ENCODE measurements around the gene OCRL. TPM values are rescaled to one million over a fixed set of nuclear protein-coding genes. Genes with fewer than 3 reads are reported as not detected.
"Not testable (repeated sequence)": the region's sequence is repeated elsewhere in the genome, so short reads cannot be mapped to it uniquely, and the experiment has no call there.

Gene OCRL
- total RNA-seq, 5 donors from 2014 or later (not counting 1 experiment from before 2014, with no cell fraction given): 2.2 to 4.6 (median 3.0) TPM

DNA sequence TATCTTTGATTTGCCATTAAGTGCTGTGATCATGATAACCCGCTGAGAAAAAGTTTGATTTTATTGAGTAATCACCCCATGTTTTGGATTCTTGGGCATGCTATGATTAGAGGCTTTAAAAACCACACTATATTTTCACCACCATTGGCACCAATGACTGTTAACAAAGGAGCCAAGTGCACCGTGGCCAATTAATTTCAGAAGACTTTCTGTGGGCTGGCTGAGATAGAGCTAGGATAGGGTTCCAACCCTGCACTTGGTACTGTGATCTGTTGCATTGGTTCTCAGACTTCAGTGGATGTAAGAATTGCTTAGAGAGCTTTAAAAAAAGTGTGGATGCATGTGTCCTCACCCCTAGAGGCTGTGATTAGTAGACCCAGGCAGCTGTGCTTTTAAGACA lies 32.4 kb downstream of the OCRL start:
- POLR2A ChIA-PET: interaction anchor here in 1 of 2 donors (0.6 kb wide), 1 partner anchor 15 kb away, joined by 3 read pairs; no protein-coding TSS in a partner anchor
- H3K4me3 ChIP-seq (ENCODE audit: control insufficient read depth in 1 of 2, extremely low read depth in 1 of 2, low read length in 1 of 2): no peak overlapping the region
- Mint-ChIP-seq H3K27me3 (no peaks in the 10 kb centered on the region), H3K4me3 (no peak overlapping the region), H3K36me3 (peaks cover 37% of the 10 kb centered on the region), H3K9me3 (no peaks in the 10 kb centered on the region), H3K27ac (no peak overlapping the region), H3K4me1 (no peaks in the 10 kb centered on the region)
- H3K27me3 ChIP-seq (replicated peaks in 1 of 2; ENCODE audit: control insufficient read depth in 2 of 2, extremely low read depth in 1 of 2, insufficient read depth in 2 of 2, low read length in 1 of 2): no peaks in the 10 kb centered on the region
- DNase-seq (no peak), ATAC-seq (replicated peaks in 1 of 4) (no peak)
- no peaks in the 10 kb centered on the region for H3K9me3 ChIP-seq
- CTCF ChIA-PET: no interaction called here
- no CpG with 5 or more reads among the region's 2 CpGs for WGBS (ENCODE audit: insufficient coverage)
- no peak overlapping the region for H3K27ac ChIP-seq (ENCODE audit: low read length)
- H3K36me3 ChIP-seq (ENCODE audit: control insufficient read depth in 2 of 2, extremely low read depth in 1 of 2, insufficient read depth in 1 of 2, low read length in 1 of 2): peaks cover 0 to 5% of the 10 kb centered on the region in 2 donors
- H3K4me1 ChIP-seq (ENCODE audit: control insufficient read depth in 1 of 2, extremely low read depth in 1 of 2, insufficient read depth in 2 of 2, low read length in 2 of 2): no peaks in the 10 kb centered on the region

DNA sequence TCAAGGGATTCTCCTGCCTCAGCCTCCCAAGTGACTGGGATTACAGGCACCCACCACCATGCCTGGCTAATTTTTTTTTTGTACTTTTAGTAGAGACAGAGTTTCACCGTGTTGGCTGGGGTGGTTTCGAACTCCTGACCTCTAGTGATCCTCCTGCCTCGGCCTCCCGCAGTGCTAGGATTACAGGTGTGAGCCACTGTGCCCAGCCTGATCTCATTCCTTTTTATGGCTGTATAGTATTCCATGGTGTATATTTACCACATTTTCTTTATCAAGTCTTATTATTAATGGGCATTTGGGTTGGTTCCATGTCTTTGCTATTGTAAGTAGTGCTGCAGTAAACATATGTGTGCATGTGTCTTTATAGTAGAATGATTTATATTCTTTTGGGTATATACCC lies 33.6 kb downstream of the OCRL start:
- H3K36me3 Mint-ChIP-seq: peaks cover 31% of the 10 kb centered on the region
- H3K27me3 Mint-ChIP-seq; H3K27me3 ChIP-seq (replicated peaks in 1 of 2; ENCODE audit: control insufficient read depth in 2 of 2, extremely low read depth in 1 of 2, insufficient read depth in 2 of 2, low read length in 1 of 2); H3K27ac ChIP-seq (ENCODE audit: low read length); H3K27ac Mint-ChIP-seq; H3K9me3 ChIP-seq; POLR2A ChIA-PET; H3K36me3 ChIP-seq (ENCODE audit: control insufficient read depth in 2 of 2, extremely low read depth in 1 of 2, insufficient read depth in 1 of 2, low read length in 1 of 2); H3K4me1 Mint-ChIP-seq; H3K4me1 ChIP-seq (ENCODE audit: control insufficient read depth in 1 of 2, extremely low read depth in 1 of 2, insufficient read depth in 2 of 2, low read length in 2 of 2); H3K4me3 Mint-ChIP-seq; CTCF ChIA-PET; H3K4me3 ChIP-seq (ENCODE audit: control insufficient read depth in 1 of 2, extremely low read depth in 1 of 2, low read length in 1 of 2); H3K9me3 Mint-ChIP-seq; DNase-seq; ATAC-seq (replicated peaks in 1 of 4): not testable (repeated sequence)
- no CpG with 5 or more reads among the region's 4 CpGs for whole genome bisulfite sequencing (ENCODE audit: insufficient coverage)

DNA sequence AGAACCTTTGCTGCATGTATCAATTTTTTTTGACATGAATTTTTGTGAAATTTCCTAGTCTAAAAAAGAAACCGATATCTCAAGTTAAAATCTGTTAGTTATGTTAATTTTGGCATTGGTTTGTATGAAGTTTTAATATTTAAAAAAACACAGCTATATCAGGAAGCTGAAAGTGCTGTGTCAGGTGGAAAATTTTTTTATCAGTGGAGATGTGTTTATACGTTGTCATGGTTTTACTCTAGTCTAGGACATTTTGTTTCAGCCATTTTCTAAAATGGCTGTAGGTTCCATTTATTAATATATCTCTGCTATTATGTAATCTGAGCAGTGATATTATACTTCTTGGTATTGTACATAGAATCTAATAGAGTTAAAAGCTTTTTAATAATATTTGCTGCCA lies 34.2 kb downstream of the OCRL start:
- no peak overlapping the region for H3K27ac Mint-ChIP-seq
- H3K27ac ChIP-seq (ENCODE audit: low read length): no peak overlapping the region
- peaks cover 0 to 5% of the 10 kb centered on the region in 2 donors for H3K36me3 ChIP-seq (ENCODE audit: control insufficient read depth in 2 of 2, extremely low read depth in 1 of 2, insufficient read depth in 1 of 2, low read length in 1 of 2)
- WGBS (ENCODE audit: insufficient coverage): no CpG with 5 or more reads among the region's 2 CpGs
- no peak for DNase-seq
- POLR2A ChIA-PET: no interaction called here
- no peak overlapping the region for H3K4me3 ChIP-seq (ENCODE audit: control insufficient read depth in 1 of 2, extremely low read depth in 1 of 2, low read length in 1 of 2)
- peaks cover 29% of the 10 kb centered on the region for H3K36me3 Mint-ChIP-seq
- H3K27me3 ChIP-seq (replicated peaks in 1 of 2; ENCODE audit: control insufficient read depth in 2 of 2, extremely low read depth in 1 of 2, insufficient read depth in 2 of 2, low read length in 1 of 2): no peaks in the 10 kb centered on the region
- CTCF ChIA-PET: no interaction called here
- H3K4me3 Mint-ChIP-seq: no peak overlapping the region
- no peak for ATAC-seq (replicated peaks in 1 of 4)
- no peaks in the 10 kb centered on the region for H3K4me1 Mint-ChIP-seq
- peaks cover 0 to under 1% of the 10 kb centered on the region in 2 donors for H3K27me3 Mint-ChIP-seq
- H3K4me1 ChIP-seq (ENCODE audit: control insufficient read depth in 1 of 2, extremely low read depth in 1 of 2, insufficient read depth in 2 of 2, low read length in 2 of 2): no peaks in the 10 kb centered on the region
- H3K9me3 ChIP-seq: no peaks in the 10 kb centered on the region
- H3K9me3 Mint-ChIP-seq: no peaks in the 10 kb centered on the region

DNA sequence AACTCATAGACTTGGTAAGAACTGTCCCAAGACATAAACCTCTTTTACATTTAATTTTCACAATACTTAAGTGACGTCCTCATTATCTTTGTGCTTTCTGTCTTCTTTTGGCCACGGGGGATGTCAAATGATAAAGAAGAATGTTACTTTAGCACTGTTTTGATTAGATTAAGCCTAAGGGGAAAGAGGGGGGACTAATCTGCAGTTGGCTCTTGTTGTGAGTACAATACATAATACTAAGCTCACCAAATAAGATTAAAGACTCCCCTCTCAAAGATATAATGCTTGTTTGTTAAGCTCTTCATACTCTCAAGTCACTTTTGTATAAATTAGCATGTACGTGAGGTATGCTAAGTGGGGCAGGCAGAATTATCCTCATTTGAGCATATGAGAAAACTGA lies 36.5 kb downstream of the OCRL start:
- no peak for DNase-seq
- no peak overlapping the region for H3K4me3 Mint-ChIP-seq
- peaks cover 28% of the 10 kb centered on the region for H3K36me3 Mint-ChIP-seq
- ChIA-PET POLR2A (no interaction called here), CTCF (no interaction called here)
- no peaks in the 10 kb centered on the region for H3K4me1 Mint-ChIP-seq
- no peaks in the 10 kb centered on the region for H3K27me3 ChIP-seq (replicated peaks in 1 of 2; ENCODE audit: control insufficient read depth in 2 of 2, extremely low read depth in 1 of 2, insufficient read depth in 2 of 2, low read length in 1 of 2)
- no peak for ATAC-seq (replicated peaks in 1 of 4)
- H3K4me1 ChIP-seq (ENCODE audit: control insufficient read depth in 1 of 2, extremely low read depth in 1 of 2, insufficient read depth in 2 of 2, low read length in 2 of 2): no peaks in the 10 kb centered on the region
- H3K27ac ChIP-seq (ENCODE audit: low read length): no peak overlapping the region
- WGBS (ENCODE audit: insufficient coverage): no CpG with 5 or more reads among the region's 3 CpGs
- H3K36me3 ChIP-seq (ENCODE audit: control insufficient read depth in 2 of 2, extremely low read depth in 1 of 2, insufficient read depth in 1 of 2, low read length in 1 of 2): peaks cover 0 to 5% of the 10 kb centered on the region in 2 donors
- H3K27ac Mint-ChIP-seq: no peak overlapping the region
- H3K27me3 Mint-ChIP-seq: peaks cover 0 to 7% of the 10 kb centered on the region in 2 donors
- H3K9me3 Mint-ChIP-seq: no peaks in the 10 kb centered on the region
- no peaks in the 10 kb centered on the region for H3K9me3 ChIP-seq
- no peak overlapping the region for H3K4me3 ChIP-seq (ENCODE audit: control insufficient read depth in 1 of 2, extremely low read depth in 1 of 2, low read length in 1 of 2)

DNA sequence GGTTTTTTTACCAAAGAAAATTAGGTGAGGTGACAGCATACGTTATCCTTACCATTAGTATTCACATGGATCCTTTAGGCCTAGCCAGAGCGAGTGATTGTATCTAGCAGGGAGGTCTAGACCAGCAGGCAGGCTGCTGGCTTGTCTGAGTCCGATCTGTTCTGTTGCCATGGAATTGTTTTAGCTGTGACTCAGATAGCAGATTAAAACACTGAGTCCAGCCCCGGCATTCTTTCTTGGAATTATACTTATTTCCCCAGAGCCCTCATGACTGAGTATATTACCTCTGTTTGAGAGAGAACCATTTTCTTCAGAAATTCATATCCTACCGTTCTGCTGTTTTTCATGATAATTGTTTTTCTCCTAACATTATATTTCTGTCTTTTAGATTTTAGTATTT lies 37.4 kb downstream of the OCRL start:
- WGBS (ENCODE audit: insufficient coverage): no CpG with 5 or more reads among the region's 5 CpGs
- H3K4me1 Mint-ChIP-seq: no peaks in the 10 kb centered on the region

DNA sequence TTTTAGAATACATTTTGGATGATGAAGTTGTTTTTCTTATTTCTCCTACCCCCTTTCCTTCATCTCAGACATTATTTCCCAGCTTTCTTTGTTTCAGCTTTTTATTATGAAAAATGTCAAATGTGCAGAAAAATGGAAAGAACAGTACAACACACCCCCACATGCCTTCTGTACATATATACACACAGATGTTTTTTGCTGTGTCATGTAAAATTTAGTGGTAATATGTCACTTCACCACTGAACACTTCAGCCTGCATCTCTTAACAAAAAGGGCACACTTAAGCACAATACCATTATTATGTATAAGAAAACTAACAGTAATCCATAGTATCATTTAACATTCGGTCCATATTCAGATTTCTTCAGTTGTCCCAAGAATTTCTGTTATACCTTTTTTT lies 37.8 kb downstream of the OCRL start:
- no peaks in the 10 kb centered on the region for H3K9me3 ChIP-seq
- H3K27me3 ChIP-seq (replicated peaks in 1 of 2; ENCODE audit: control insufficient read depth in 2 of 2, extremely low read depth in 1 of 2, insufficient read depth in 2 of 2, low read length in 1 of 2): no peaks in the 10 kb centered on the region
- H3K27ac ChIP-seq (ENCODE audit: low read length): no peak overlapping the region
- no peaks in the 10 kb centered on the region for H3K4me1 ChIP-seq (ENCODE audit: control insufficient read depth in 1 of 2, extremely low read depth in 1 of 2, insufficient read depth in 2 of 2, low read length in 2 of 2)
- no peak overlapping the region for H3K27ac Mint-ChIP-seq
- H3K36me3 Mint-ChIP-seq: peaks cover 28% of the 10 kb centered on the region
- peaks cover 0 to 7% of the 10 kb centered on the region in 2 donors for H3K27me3 Mint-ChIP-seq
- no CpG with 5 or more reads among the region's 1 CpG for WGBS (ENCODE audit: insufficient coverage)
- no peak overlapping the region for H3K4me3 Mint-ChIP-seq
- ChIA-PET CTCF (no interaction called here), POLR2A (no interaction called here)
- H3K4me1 Mint-ChIP-seq: no peaks in the 10 kb centered on the region
- H3K9me3 Mint-ChIP-seq: no peaks in the 10 kb centered on the region
- no peak for ATAC-seq (replicated peaks in 1 of 4)
- peaks cover 0 to 5% of the 10 kb centered on the region in 2 donors for H3K36me3 ChIP-seq (ENCODE audit: control insufficient read depth in 2 of 2, extremely low read depth in 1 of 2, insufficient read depth in 1 of 2, low read length in 1 of 2)
- DNase-seq: no peak
- no peak overlapping the region for H3K4me3 ChIP-seq (ENCODE audit: control insufficient read depth in 1 of 2, extremely low read depth in 1 of 2, low read length in 1 of 2)

More for the DNA sequence above, 37.4 kb downstream of the OCRL start:
- Histone ChIP-seq H3K27ac (ENCODE audit: low read length) (no peak overlapping the region), H3K27me3 (replicated peaks in 1 of 2; ENCODE audit: control insufficient read depth in 2 of 2, extremely low read depth in 1 of 2, insufficient read depth in 2 of 2, low read length in 1 of 2) (no peaks in the 10 kb centered on the region), H3K36me3 (ENCODE audit: control insufficient read depth in 2 of 2, extremely low read depth in 1 of 2, insufficient read depth in 1 of 2, low read length in 1 of 2) (peaks cover 0 to 5% of the 10 kb centered on the region in 2 donors), H3K9me3 (no peaks in the 10 kb centered on the region), H3K4me3 (ENCODE audit: control insufficient read depth in 1 of 2, extremely low read depth in 1 of 2, low read length in 1 of 2) (no peak overlapping the region), H3K4me1 (ENCODE audit: control insufficient read depth in 1 of 2, extremely low read depth in 1 of 2, insufficient read depth in 2 of 2, low read length in 2 of 2) (no peaks in the 10 kb centered on the region)
- peaks cover 0 to 7% of the 10 kb centered on the region in 2 donors for H3K27me3 Mint-ChIP-seq
- ChIA-PET CTCF (no interaction called here), POLR2A (no interaction called here)
- ATAC-seq (replicated peaks in 1 of 4) (no peak), DNase-seq (no peak)
- H3K27ac Mint-ChIP-seq: no peak overlapping the region
- peaks cover 28% of the 10 kb centered on the region for H3K36me3 Mint-ChIP-seq
- H3K9me3 Mint-ChIP-seq: no peaks in the 10 kb centered on the region
- no peak overlapping the region for H3K4me3 Mint-ChIP-seq

DNA sequence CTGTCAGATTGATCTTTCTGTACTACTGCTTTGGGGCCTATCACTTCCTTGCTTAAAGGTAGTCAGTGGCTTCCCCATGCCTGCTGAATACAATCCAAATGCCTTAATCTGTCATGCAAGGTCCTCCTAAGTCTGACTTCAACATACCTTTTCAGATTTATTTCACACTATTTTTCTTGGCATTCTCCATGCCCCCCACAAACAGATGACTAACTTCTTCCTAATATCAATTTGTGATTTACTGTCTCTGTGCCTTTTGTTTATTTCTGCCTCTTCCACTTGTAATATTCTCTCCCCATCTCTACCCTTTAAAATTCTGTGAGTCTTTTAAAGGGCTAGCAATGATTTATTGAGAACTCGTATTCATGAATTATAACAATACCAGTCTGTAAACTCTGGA lies 41.8 kb downstream of the OCRL start:
- Mint-ChIP-seq H3K27ac (no peak overlapping the region), H3K27me3 (peaks cover 0 to 7% of the 10 kb centered on the region in 2 donors), H3K4me3 (no peak overlapping the region), H3K36me3 (peaks cover 9% of the 10 kb centered on the region), H3K9me3 (no peaks in the 10 kb centered on the region), H3K4me1 (no peaks in the 10 kb centered on the region)
- DNase-seq: no peak
- ChIA-PET CTCF (no interaction called here), POLR2A (no interaction called here)
- no peaks in the 10 kb centered on the region for H3K36me3 ChIP-seq (ENCODE audit: control insufficient read depth in 2 of 2, extremely low read depth in 1 of 2, insufficient read depth in 1 of 2, low read length in 1 of 2)
- no peak for ATAC-seq (replicated peaks in 1 of 4)
- H3K9me3 ChIP-seq: no peaks in the 10 kb centered on the region
- no peaks in the 10 kb centered on the region for H3K27me3 ChIP-seq (replicated peaks in 1 of 2; ENCODE audit: control insufficient read depth in 2 of 2, extremely low read depth in 1 of 2, insufficient read depth in 2 of 2, low read length in 1 of 2)
- no peak overlapping the region for H3K27ac ChIP-seq (ENCODE audit: low read length)
- H3K4me1 ChIP-seq (ENCODE audit: control insufficient read depth in 1 of 2, extremely low read depth in 1 of 2, insufficient read depth in 2 of 2, low read length in 2 of 2): no peaks in the 10 kb centered on the region
- H3K4me3 ChIP-seq (ENCODE audit: control insufficient read depth in 1 of 2, extremely low read depth in 1 of 2, low read length in 1 of 2): no peak overlapping the region
- no CpG with 5 or more reads among the region's 1 CpG for WGBS (ENCODE audit: insufficient coverage)

All from T-cell (primary cell).